NCI-H345 (cell line): ENCODE measurements around the gene DGAT2.
"Not testable (repeated sequence)": the region's sequence is repeated elsewhere in the genome, so short reads cannot be mapped to it uniquely, and the experiment has no call there.

Experiments
- DNase-seq: peaks from one replicate; lab custom pipeline; 2025; lab: John Stamatoyannopoulos, UW

The DGAT2 gene

GRCh38 chr11:75754933-75755332, 13.6 kb upstream of the DGAT2 start:
- not testable (repeated sequence) for DNase-seq

- no peak for DNase-seq
Measured at GRCh38 chr11:75757651-75758050, 10.9 kb upstream of the DGAT2 start.

GRCh38 chr11:75759832-75760231, 8.7 kb upstream of the DGAT2 start:
- no peak for DNase-seq

- no peak for DNase-seq
Measured at GRCh38 chr11:75760243-75760642, 8.3 kb upstream of the DGAT2 start.

- no peak for DNase-seq
Measured at GRCh38 chr11:75760710-75761493, 7.7 kb upstream of the DGAT2 start.

- DNase-seq: no peak
Measured at GRCh38 chr11:75762158-75762557, 6.4 kb upstream of the DGAT2 start.

GRCh38 chr11:75762885-75763284, 5.7 kb upstream of the DGAT2 start:
- no peak for DNase-seq

GRCh38 chr11:75763846-75764245, 4.7 kb upstream of the DGAT2 start:
- no peak for DNase-seq

- no peak for DNase-seq
Measured at GRCh38 chr11:75765116-75765515, 3.5 kb upstream of the DGAT2 start.

- DNase-seq: no peak
Measured at GRCh38 chr11:75766443-75767227, 1.9 kb upstream of the DGAT2 start.

GRCh38 chr11:75767228-75767572, 1.4 kb upstream of the DGAT2 start:
- no peak for DNase-seq

GRCh38 chr11:75767793-75768111, 826 bp upstream of the DGAT2 start:
- DNase-seq: no peak

GRCh38 chr11:75768909-75769771, 562 bp downstream of the DGAT2 start:
- DNase-seq: no peak

- no peak for DNase-seq
Measured at GRCh38 chr11:75770102-75770501, 1.5 kb downstream of the DGAT2 start.

- DNase-seq: no peak
Measured at GRCh38 chr11:75771646-75772410, 3.2 kb downstream of the DGAT2 start.

- DNase-seq: no peak
Measured at GRCh38 chr11:75773595-75774353, 5.2 kb downstream of the DGAT2 start.

GRCh38 chr11:75775056-75775455, 6.5 kb downstream of the DGAT2 start:
- DNase-seq: no peak

GRCh38 chr11:75776546-75776945, 8.0 kb downstream of the DGAT2 start:
- no peak for DNase-seq

- DNase-seq: no peak
Measured at GRCh38 chr11:75777461-75778110, 9.0 kb downstream of the DGAT2 start.

- no peak for DNase-seq
Measured at GRCh38 chr11:75778962-75779361, 10.4 kb downstream of the DGAT2 start.

GRCh38 chr11:75779960-75780359, 11.4 kb downstream of the DGAT2 start:
- DNase-seq: no peak
